Central memory CD8-positive, alpha-beta T cell (primary cell): Measurements from ENCODE around the gene RGS11.
A peak's percentile ranks its signal among the peaks of the same experiment; 100 is the strongest.
"Not testable (repeated sequence)": the region's sequence is repeated elsewhere in the genome, so short reads cannot be mapped to it uniquely, and the experiment has no call there.

Experiments
- ATAC-seq: fragments of 150-1000 bp; cut with Tn5 transposase; replicated peaks from 2 replicates; pipeline ENCODE4 v1.10.0; 2022; ENCODE audit warnings: mild to moderate bottlenecking, moderate FRiP score, moderate number of reproducible peaks; ENCODE audit not compliant: poor library complexity, severe bottlenecking; ENCODE audit errors: extremely low read depth
- DNase-seq, 2 donors: peaks; one replicate each; pipeline ENCODE4 v3.0.0; 2021; ENCODE audit warnings: low spot score in 2 of 2
- H3K27ac Mint-ChIP-seq: one replicate; pipeline ENCODE4 v1.8.0; 2022; ENCODE audit warnings: low read depth, mild to moderate bottlenecking, moderate library complexity, mixed read lengths
- H3K27me3 Mint-ChIP-seq: one replicate; pipeline ENCODE4 v1.8.0; 2022; ENCODE audit warnings: mixed read lengths
- H3K36me3 Mint-ChIP-seq: one replicate; pipeline ENCODE4 v1.8.0; 2022; ENCODE audit warnings: mild to moderate bottlenecking, moderate library complexity, mixed read lengths; ENCODE audit not compliant: insufficient read depth
- H3K4me1 Mint-ChIP-seq: one replicate; pipeline ENCODE4 v1.8.0; 2022; ENCODE audit warnings: mixed read lengths
- H3K4me3 Mint-ChIP-seq: one replicate; pipeline ENCODE4 v1.8.0; 2022; ENCODE audit warnings: mild to moderate bottlenecking, moderate library complexity, mixed read lengths
- H3K9me3 Mint-ChIP-seq: one replicate; pipeline ENCODE4 v1.8.0; 2022; ENCODE audit warnings: mixed read lengths

Gene RGS11

DNA sequence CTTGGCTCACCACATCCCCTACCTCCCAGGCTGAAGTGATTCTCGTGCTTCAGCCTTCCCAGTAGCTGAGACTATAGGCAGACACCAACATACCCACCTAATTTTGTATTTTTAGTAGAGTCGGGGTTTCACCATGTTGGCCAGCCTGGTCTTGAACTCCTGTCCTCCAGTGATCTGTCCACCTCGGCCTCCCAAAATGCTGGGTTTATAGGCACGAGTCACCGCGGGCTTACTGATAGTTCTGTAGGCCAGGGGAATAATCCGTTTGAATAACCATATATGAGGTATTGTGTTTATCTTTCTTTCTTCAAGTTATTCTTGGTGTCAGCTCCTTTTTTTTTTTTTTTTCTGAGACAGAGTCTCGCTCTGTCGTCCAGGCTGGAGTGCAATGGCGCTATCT is 33.5 kb downstream of the RGS11 start:
- H3K9me3 Mint-ChIP-seq, result no peaks in the 10 kb centered on the region
- H3K27ac Mint-ChIP-seq, result no peak overlapping the region
- no peak for ATAC-seq

DNA sequence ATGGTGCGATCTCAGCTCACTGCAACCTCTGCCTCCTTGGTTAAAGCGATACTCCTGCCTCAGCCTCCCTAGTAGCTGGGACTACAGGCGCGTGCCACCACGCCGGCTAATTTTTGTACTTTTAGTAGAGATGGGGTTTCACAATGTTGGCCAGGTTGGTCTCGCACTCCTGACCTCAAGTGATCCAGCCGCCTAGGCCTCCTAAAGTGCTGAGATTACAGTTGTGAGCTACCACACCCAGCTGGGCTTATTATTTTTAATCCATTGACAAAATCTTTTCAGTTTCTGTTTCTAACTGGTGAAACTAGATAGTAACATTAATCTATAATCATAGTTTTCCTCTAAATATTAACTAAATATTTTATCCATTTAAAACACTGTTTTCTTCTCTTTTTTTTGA is 35.2 kb downstream of the RGS11 start:
- H3K4me1 Mint-ChIP-seq, result peaks cover 6% of the 10 kb centered on the region
- no peaks in the 10 kb centered on the region for H3K27me3 Mint-ChIP-seq
- H3K36me3 Mint-ChIP-seq, result peaks cover 4% of the 10 kb centered on the region
- no peaks in the 10 kb centered on the region for H3K9me3 Mint-ChIP-seq
- no peak overlapping the region for H3K27ac Mint-ChIP-seq
- no peak for DNase-seq
- H3K4me3 Mint-ChIP-seq, result no peak overlapping the region
- no peak for ATAC-seq

More for the DNA sequence above, 33.5 kb downstream of the RGS11 start:
- DNase-seq, result no peak
- H3K27me3 Mint-ChIP-seq, result no peaks in the 10 kb centered on the region
- no peak overlapping the region for H3K4me3 Mint-ChIP-seq
- H3K36me3 Mint-ChIP-seq, result peaks cover 4% of the 10 kb centered on the region
- peaks cover 5% of the 10 kb centered on the region for H3K4me1 Mint-ChIP-seq

DNA sequence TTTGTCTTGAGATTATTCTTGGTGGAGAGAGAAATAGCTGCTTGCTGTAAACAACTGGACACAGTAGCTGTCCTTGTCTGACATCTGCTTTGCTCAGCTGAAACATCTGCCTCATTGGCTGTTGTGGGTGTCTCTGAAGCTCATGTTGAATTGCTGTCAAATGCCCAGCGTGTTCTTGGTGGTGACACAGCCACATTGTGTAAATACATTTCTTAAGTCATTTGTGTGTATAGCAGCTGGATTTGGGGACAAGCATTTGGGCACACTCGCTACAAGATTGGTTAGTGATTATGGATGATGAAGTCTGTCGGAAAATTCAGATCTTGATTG is 35.8 kb downstream of the RGS11 start:
- H3K36me3 Mint-ChIP-seq, result peaks cover 10% of the 10 kb centered on the region
- no peaks in the 10 kb centered on the region for H3K27me3 Mint-ChIP-seq
- H3K9me3 Mint-ChIP-seq, result no peaks in the 10 kb centered on the region
- no peak overlapping the region for H3K4me3 Mint-ChIP-seq
- peak overlapping the region; percentile 44 for H3K27ac Mint-ChIP-seq
- ATAC-seq, result no peak
- no peak for DNase-seq
- peaks cover 13% of the 10 kb centered on the region for H3K4me1 Mint-ChIP-seq

DNA sequence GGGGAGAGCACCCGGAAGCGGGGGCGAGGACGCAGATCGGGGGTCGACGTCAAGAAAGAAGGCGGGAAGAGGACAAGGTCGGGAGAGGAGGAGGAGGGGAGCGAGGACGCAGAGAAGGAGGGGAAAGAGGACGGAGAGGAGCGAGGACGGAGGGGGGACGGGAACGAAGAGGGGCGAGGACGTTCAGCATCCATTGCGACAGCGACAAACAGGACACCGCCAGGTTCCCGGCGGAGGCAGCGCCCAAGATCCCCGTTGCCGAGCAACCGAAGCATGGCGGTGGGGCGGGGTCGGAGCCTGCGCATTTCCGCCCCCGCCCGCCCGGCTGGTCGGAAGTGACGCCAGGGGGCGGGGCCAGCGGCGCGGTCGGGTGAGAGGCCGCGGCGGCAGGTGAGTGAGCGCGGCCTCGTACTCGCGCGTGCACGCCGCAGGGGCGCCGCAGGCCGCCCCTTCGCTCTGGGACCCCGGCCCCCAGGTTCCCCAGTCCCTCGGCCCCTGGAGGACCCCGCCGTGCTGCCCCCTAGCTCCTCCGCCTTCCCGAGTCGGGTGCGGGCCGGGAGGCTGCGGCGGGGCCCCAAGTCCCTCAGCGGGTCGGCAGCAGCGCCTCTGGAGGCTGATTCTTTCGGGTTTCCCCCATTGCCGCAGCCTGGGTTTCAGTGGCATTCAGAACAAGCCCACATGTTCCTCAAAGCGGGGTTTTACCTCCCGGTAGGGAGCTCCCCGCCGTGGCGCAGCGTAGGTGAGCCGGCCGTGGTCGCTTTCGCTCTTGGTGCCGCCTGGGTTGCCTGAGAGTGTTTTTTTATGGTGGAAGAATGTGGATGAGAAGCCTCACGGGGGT is 41.1 kb downstream of the RGS11 start, which contains the start of gene FAM234A:
FAM234A (plus strand) TSS at position 354 of the 838 bp plus-strand sequence. CDS start 19,593 bp downstream, outside the sequence.
- Mint-ChIP-seq H3K4me1 (peaks cover 10% of the 10 kb centered on the region), H3K27ac (peak within 1 kb of the TSS; percentile 99), H3K9me3 (no peaks in the 10 kb centered on the region), H3K4me3 (peak within 1 kb of the TSS; percentile 92), H3K36me3 (peaks cover 15% of the 10 kb centered on the region), H3K27me3 (no peaks in the 10 kb centered on the region)
- DNase-seq (peak; percentile 88 to 90), ATAC-seq (peak; percentile 89)

- H3K4me1 Mint-ChIP-seq, result peaks cover 25% of the 10 kb centered on the region
These were observed 44.8 kb downstream of the RGS11 start for GRCh38 chr16:230949-231348.

GRCh38 chr16:230351-230750 is 45.4 kb downstream of the RGS11 start:
- not testable (repeated sequence) for ATAC-seq, H3K4me3 Mint-ChIP-seq, H3K27me3 Mint-ChIP-seq, DNase-seq, H3K27ac Mint-ChIP-seq, H3K9me3 Mint-ChIP-seq
- peaks cover 24% of the 10 kb centered on the region for H3K4me1 Mint-ChIP-seq
- H3K36me3 Mint-ChIP-seq, result peaks cover 44% of the 10 kb centered on the region

More at GRCh38 chr16:230949-231348, 44.8 kb downstream of the RGS11 start:
- H3K36me3 Mint-ChIP-seq, result peaks cover 39% of the 10 kb centered on the region
- no peaks in the 10 kb centered on the region for H3K27me3 Mint-ChIP-seq
- no peaks in the 10 kb centered on the region for H3K9me3 Mint-ChIP-seq
- no peak overlapping the region for H3K27ac Mint-ChIP-seq
- DNase-seq (no peak), ATAC-seq (no peak)
- no peak overlapping the region for H3K4me3 Mint-ChIP-seq

GRCh38 chr16:229731-230281 is 45.9 kb downstream of the RGS11 start:
- H3K27ac Mint-ChIP-seq, result peak overlapping the region; percentile 88
- H3K4me3 Mint-ChIP-seq, result peak overlapping the region; percentile 86
- H3K36me3 Mint-ChIP-seq, result peaks cover 43% of the 10 kb centered on the region
- peaks cover 19% of the 10 kb centered on the region for H3K4me1 Mint-ChIP-seq
- H3K9me3 Mint-ChIP-seq, result no peaks in the 10 kb centered on the region
- DNase-seq (no peak), ATAC-seq (no peak)
- no peaks in the 10 kb centered on the region for H3K27me3 Mint-ChIP-seq

DNA sequence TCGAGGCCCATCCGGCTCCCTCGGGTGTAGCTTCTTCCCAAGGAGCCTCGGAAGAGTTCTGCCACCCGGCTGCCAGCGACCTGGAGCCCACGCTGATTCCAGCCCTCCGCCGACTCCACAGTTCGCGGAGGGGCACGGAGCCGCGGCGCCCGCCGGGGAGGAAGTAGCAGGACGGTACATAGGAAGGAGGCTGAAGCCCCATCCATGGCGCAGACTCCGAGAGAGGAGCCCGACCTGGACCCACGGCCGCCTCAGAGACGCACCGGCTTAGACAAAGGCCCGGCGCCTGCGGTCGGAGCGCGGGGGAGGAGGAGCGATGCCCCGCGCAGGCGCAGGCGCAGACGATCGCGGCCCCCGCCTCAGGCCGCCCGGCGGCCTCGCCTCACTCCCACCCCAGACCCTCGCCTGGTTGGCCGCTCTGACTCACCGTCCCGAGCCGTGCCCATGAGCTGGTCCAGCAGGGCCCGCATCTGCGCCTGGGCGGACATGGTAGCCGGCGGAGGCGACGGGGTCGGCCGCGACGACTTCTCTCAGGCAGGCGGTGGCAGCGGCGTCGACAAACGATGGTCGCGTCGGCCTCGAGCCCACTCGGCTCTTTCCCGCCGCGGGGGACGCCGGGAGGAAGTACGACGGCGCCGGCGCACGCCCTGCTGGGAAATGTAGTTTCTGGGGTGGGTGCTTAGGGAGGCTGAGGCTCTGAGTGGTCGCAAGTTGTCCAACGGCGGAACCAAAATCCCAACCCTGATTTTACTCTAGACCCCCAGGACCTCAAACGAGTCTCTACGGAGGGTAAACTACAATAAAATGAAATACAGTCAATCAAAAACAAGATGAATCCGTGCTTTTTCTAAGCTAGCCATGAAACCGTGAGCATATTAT is 46.7 kb downstream of the RGS11 start, which contains the start of gene LUC7L:
LUC7L (minus strand) TSS at position 598 of the 879 bp plus-strand sequence; CDS start at position 488, 110 bp downstream.
- H3K36me3 Mint-ChIP-seq, result peaks cover 44% of the 10 kb centered on the region
- peak within 1 kb of the TSS; percentile 86 for H3K4me3 Mint-ChIP-seq
- DNase-seq, result peak; percentile 75 to 77

GRCh38 chr16:228151-228851 is 47.4 kb downstream of the RGS11 start:
- Mint-ChIP-seq H3K27me3 (no peaks in the 10 kb centered on the region), H3K4me1 (peaks cover 18% of the 10 kb centered on the region), H3K4me3 (peak overlapping the region; percentile 86), H3K9me3 (no peaks in the 10 kb centered on the region), H3K27ac (peak overlapping the region; percentile 88), H3K36me3 (peaks cover 52% of the 10 kb centered on the region)
- DNase-seq (no peak), ATAC-seq (peak; percentile 54)

More for the DNA sequence above, 46.7 kb downstream of the RGS11 start, which contains the start of gene LUC7L:
- Mint-ChIP-seq H3K27me3 (no peaks in the 10 kb centered on the region), H3K9me3 (no peaks in the 10 kb centered on the region), H3K27ac (peak within 1 kb of the TSS; percentile 88), H3K4me1 (peaks cover 18% of the 10 kb centered on the region)
- peak; percentile 90 for ATAC-seq

GRCh38 chr16:220021-220420 is 55.7 kb downstream of the RGS11 start:
- Mint-ChIP-seq H3K9me3 (no peaks in the 10 kb centered on the region), H3K27ac (no peak overlapping the region), H3K36me3 (peaks cover 82% of the 10 kb centered on the region), H3K4me3 (no peak overlapping the region), H3K27me3 (no peaks in the 10 kb centered on the region), H3K4me1 (peaks cover 10% of the 10 kb centered on the region)
- no peak for ATAC-seq
- no peak for DNase-seq
